ENCODE measurements around the gene TRIM52. TPM values are rescaled to one million over a fixed set of nuclear protein-coding genes. Genes with fewer than 3 reads are reported as not detected.
A peak's percentile ranks its signal among the peaks of the same experiment; 100 is the strongest.

TRIM52 gene
- polyA plus RNA-seq, 1 donor: 33.0 TPM

DNA sequence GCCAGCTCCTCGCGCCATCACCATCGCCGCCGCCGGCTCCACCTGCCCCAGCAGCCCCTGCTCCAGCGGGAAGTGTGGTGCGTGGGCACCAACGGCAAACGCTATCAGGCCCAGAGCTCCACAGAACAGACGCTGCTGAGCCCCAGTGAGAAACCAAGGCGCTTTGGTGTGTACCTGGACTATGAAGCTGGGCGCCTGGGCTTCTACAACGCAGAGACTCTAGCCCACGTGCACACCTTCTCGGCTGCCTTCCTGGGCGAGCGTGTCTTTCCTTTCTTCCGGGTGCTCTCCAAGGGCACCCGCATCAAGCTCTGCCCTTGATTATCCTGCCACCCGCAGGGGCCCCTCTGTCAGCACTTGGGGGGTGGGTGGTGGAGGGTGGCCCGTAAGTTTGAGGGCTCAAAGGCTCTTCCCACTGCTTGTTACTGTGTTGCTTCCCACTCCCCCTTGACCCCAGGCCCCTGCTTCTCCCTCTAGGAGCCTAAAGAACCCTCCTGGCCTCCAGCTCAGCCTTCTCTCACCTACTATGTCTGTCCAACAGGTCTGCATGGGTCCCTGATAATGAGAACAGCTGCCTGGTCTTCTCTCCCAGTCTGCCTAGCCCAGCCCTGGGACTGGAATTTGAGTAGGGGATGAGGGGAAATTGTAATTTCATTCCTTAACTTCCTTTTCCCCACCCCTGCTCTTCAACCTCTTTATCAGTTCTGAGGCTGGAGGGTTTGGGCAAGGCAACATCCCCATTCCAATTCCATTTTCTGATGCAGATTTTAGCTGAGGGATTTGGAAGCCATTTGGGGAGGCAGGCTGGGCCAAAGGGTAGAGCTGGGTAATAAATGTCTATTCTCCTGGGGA, 26.3 kb downstream of the TRIM52 start:
- no CpG with 5 or more reads among the region's 22 CpGs for WGBS (ENCODE audit: insufficient coverage, low lambda C conversion rate)
- peaks cover 89% of the 10 kb centered on the region for H3K36me3 ChIP-seq (ENCODE audit: control insufficient read depth, insufficient read depth, low read length)

DNA sequence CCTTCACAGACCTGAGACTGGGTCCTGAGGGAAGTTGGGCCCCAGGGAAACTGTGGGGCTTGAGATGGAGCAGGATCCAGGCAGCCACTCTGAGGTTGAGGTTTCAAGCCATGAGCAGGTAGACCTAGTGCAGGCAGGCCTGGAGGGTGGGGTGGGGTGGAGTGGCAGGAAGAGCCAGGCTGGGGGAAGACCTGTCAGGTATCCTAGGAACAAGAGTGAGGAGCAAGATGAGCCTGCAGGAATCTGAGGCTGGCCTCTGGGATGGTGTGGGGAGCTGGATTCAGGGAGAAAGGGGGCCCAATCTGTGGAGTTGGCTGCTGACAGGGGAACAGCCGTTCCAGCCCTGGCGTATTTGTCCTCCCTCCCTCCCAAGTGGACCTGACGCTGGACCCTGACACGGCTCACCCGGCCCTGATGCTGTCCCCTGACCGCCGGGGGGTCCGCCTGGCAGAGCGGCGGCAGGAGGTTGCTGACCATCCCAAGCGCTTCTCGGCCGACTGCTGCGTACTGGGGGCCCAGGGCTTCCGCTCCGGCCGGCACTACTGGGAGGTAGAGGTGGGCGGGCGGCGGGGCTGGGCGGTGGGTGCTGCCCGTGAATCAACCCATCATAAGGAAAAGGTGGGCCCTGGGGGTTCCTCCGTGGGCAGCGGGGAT, 27.0 kb downstream of the TRIM52 start:
- Histone ChIP-seq H3K4me1 (ENCODE audit: control insufficient read depth, insufficient read depth, low read length) (no peaks in the 10 kb centered on the region), H3K36me3 (ENCODE audit: control insufficient read depth, insufficient read depth, low read length) (peaks cover 81% of the 10 kb centered on the region), H3K27ac (ENCODE audit: low read length) (no peak overlapping the region), H3K27me3 (ENCODE audit: control insufficient read depth, insufficient read depth, low read length) (no peaks in the 10 kb centered on the region), H3K4me3 (ENCODE audit: low read length) (no peak overlapping the region), H3K9me3 (ENCODE audit: control insufficient read depth, low read depth, low read length) (no peaks in the 10 kb centered on the region)
- no CpG with 5 or more reads among the region's 24 CpGs for WGBS (ENCODE audit: insufficient coverage, low lambda C conversion rate)
- DNase-seq: no peak

More for the DNA sequence above, 26.3 kb downstream of the TRIM52 start:
- Histone ChIP-seq H3K27me3 (ENCODE audit: control insufficient read depth, insufficient read depth, low read length) (no peaks in the 10 kb centered on the region), H3K9me3 (ENCODE audit: control insufficient read depth, low read depth, low read length) (no peaks in the 10 kb centered on the region), H3K4me1 (ENCODE audit: control insufficient read depth, insufficient read depth, low read length) (no peaks in the 10 kb centered on the region), H3K4me3 (ENCODE audit: low read length) (no peak overlapping the region), H3K27ac (ENCODE audit: low read length) (no peak overlapping the region)
- no peak for DNase-seq

DNA sequence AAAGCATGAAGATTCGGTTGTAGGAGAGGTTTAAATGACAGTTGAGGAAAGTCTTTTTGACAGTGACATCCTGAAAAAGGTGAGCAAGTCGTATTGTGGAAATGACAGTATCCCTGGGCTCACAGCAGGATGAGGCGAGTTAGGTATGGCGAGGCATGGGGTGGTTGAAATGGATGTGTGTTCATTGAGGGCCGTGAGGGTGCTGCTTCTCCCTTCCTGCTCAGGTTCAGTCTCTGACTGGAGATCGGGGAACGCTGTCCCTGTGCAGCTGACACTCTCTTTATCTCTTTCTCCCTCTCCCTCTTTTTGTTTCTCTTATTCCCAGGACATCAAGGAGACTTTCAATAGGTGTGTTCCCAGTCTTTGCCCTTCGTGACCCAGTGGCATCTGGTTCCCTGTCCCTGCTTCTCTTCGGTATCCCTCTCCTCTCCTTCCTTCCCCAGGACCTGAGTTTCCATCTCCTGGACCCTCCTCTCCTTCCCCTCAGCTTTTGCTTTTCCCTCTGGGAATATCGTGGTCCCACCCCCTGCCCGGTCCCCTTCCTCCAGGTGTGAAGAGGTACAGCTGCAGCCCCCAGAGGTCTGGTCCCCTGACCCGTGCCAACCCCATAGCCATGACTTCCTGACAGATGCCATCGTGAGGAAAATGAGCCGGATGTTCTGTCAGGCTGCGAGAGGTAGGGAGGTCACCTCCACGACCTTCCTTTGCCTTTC, 27.7 kb downstream of the TRIM52 start:
- Histone ChIP-seq H3K27me3 (ENCODE audit: control insufficient read depth, insufficient read depth, low read length) (no peaks in the 10 kb centered on the region), H3K36me3 (ENCODE audit: control insufficient read depth, insufficient read depth, low read length) (peaks cover 75% of the 10 kb centered on the region)

DNA sequence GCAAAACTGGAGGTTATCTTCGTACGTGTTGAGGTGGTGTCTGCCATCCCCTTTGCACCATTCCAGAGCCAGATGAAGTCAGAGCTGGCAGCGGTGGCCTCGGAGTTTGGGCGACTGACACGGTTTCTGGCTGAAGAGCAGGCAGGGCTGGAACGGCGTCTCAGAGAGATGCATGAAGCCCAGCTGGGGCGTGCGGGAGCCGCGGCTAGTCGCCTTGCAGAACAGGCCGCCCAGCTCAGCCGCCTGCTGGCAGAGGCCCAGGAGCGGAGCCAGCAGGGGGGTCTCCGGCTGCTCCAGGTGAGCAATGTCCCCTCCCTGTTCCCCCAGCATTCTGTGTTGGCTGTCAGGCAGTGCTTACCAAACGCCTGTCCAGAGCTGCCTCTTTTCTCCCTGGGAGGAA, 28.4 kb downstream of the TRIM52 start:
- Histone ChIP-seq H3K27me3 (ENCODE audit: control insufficient read depth, insufficient read depth, low read length) (no peaks in the 10 kb centered on the region), H3K4me1 (ENCODE audit: control insufficient read depth, insufficient read depth, low read length) (no peaks in the 10 kb centered on the region), H3K36me3 (ENCODE audit: control insufficient read depth, insufficient read depth, low read length) (peaks cover 69% of the 10 kb centered on the region), H3K9me3 (ENCODE audit: control insufficient read depth, low read depth, low read length) (no peaks in the 10 kb centered on the region), H3K4me3 (ENCODE audit: low read length) (no peak overlapping the region), H3K27ac (ENCODE audit: low read length) (no peak overlapping the region)
- WGBS (ENCODE audit: insufficient coverage, low lambda C conversion rate): no CpG with 5 or more reads among the region's 18 CpGs
- DNase-seq: no peak

More for the DNA sequence above, 27.7 kb downstream of the TRIM52 start:
- Histone ChIP-seq H3K4me3 (ENCODE audit: low read length) (no peak overlapping the region), H3K27ac (ENCODE audit: low read length) (no peak overlapping the region), H3K4me1 (ENCODE audit: control insufficient read depth, insufficient read depth, low read length) (no peaks in the 10 kb centered on the region), H3K9me3 (ENCODE audit: control insufficient read depth, low read depth, low read length) (no peaks in the 10 kb centered on the region)
- no peak for DNase-seq
- 90% methylated on average over 4 of the region's 16 CpGs for WGBS (ENCODE audit: insufficient coverage, low lambda C conversion rate)

DNA sequence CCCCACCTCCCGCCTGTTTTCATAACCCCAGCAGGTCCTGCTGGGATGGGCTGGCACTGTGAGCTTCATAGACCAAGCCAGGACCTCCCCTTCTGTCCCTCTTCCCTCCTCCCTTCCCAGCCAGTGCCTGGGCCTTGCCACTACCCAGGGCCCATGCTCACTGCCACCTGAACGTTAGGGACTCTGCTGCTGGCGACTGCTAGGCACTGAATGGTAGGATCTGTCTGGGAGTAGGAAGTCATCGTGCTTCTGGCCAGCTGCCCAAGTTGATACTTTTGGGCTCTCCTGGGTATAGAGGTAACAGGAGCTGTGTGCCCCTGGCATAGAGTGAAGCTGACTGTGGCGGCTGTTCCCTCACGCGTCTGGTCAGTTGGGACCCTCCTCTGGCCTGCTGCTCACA, 29.5 kb downstream of the TRIM52 start:
- Histone ChIP-seq H3K9me3 (ENCODE audit: control insufficient read depth, low read depth, low read length) (no peaks in the 10 kb centered on the region), H3K27ac (ENCODE audit: low read length) (no peak overlapping the region), H3K4me3 (ENCODE audit: low read length) (no peak overlapping the region), H3K27me3 (ENCODE audit: control insufficient read depth, insufficient read depth, low read length) (no peaks in the 10 kb centered on the region), H3K36me3 (ENCODE audit: control insufficient read depth, insufficient read depth, low read length) (peaks cover 57% of the 10 kb centered on the region), H3K4me1 (ENCODE audit: control insufficient read depth, insufficient read depth, low read length) (no peaks in the 10 kb centered on the region)
- no peak for DNase-seq
- 100% methylated on average over 1 of the region's 7 CpGs for WGBS (ENCODE audit: insufficient coverage, low lambda C conversion rate)

DNA sequence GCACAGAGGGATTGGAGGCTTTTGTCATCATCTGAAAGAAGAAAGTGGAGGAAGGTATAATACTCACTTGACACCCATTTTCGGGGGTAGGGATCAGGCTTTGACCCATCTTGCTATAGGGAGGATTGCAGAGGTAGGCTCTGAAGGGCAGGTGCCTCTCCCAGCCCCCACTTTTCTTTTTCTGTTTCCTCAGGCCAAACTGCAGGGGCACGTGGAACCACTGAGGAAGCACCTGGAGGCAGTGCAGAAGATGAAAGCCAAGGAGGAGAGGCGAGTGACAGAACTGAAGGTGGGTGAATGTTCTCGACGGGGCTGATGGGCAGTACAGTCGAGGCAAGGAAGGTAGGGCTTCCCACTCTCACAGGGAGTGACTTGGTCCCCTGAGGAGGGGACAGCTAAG, 30.4 kb downstream of the TRIM52 start:
- H3K36me3 ChIP-seq (ENCODE audit: control insufficient read depth, insufficient read depth, low read length): peaks cover 48% of the 10 kb centered on the region
- H3K27ac ChIP-seq (ENCODE audit: low read length): no peak overlapping the region
- no peak overlapping the region for H3K4me3 ChIP-seq (ENCODE audit: low read length)
- no peaks in the 10 kb centered on the region for H3K4me1 ChIP-seq (ENCODE audit: control insufficient read depth, insufficient read depth, low read length)
- no CpG with 5 or more reads among the region's 6 CpGs for WGBS (ENCODE audit: insufficient coverage, low lambda C conversion rate)
- no peak for DNase-seq
- no peaks in the 10 kb centered on the region for H3K9me3 ChIP-seq (ENCODE audit: control insufficient read depth, low read depth, low read length)
- H3K27me3 ChIP-seq (ENCODE audit: control insufficient read depth, insufficient read depth, low read length): no peaks in the 10 kb centered on the region

DNA sequence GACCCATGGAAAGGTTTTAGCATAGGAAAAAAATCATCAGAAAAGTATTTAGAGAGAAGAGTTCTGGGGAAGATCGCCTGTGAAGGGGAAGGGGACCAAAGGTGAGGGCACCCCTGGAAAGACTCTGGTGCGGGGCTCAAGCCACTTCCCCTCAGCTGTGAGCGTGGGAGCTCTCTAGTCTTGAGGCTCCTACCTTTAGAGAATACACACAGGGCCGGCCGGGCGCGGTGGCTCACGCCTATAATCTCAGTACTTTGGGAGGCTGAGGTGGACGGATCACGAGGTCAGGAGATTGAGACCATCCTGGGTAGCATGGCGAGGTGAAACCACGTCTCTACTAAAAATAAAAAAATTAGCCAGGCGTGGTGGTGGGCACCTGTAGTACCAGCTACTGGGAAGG, 30.9 kb downstream of the TRIM52 start:
- Histone ChIP-seq H3K4me1 (ENCODE audit: control insufficient read depth, insufficient read depth, low read length) (no peaks in the 10 kb centered on the region), H3K36me3 (ENCODE audit: control insufficient read depth, insufficient read depth, low read length) (peaks cover 43% of the 10 kb centered on the region), H3K4me3 (ENCODE audit: low read length) (no peak overlapping the region), H3K9me3 (ENCODE audit: control insufficient read depth, low read depth, low read length) (no peaks in the 10 kb centered on the region), H3K27ac (ENCODE audit: low read length) (no peak overlapping the region), H3K27me3 (ENCODE audit: control insufficient read depth, insufficient read depth, low read length) (no peaks in the 10 kb centered on the region)
- WGBS (ENCODE audit: insufficient coverage, low lambda C conversion rate): no CpG with 5 or more reads among the region's 13 CpGs
- no peak for DNase-seq

DNA sequence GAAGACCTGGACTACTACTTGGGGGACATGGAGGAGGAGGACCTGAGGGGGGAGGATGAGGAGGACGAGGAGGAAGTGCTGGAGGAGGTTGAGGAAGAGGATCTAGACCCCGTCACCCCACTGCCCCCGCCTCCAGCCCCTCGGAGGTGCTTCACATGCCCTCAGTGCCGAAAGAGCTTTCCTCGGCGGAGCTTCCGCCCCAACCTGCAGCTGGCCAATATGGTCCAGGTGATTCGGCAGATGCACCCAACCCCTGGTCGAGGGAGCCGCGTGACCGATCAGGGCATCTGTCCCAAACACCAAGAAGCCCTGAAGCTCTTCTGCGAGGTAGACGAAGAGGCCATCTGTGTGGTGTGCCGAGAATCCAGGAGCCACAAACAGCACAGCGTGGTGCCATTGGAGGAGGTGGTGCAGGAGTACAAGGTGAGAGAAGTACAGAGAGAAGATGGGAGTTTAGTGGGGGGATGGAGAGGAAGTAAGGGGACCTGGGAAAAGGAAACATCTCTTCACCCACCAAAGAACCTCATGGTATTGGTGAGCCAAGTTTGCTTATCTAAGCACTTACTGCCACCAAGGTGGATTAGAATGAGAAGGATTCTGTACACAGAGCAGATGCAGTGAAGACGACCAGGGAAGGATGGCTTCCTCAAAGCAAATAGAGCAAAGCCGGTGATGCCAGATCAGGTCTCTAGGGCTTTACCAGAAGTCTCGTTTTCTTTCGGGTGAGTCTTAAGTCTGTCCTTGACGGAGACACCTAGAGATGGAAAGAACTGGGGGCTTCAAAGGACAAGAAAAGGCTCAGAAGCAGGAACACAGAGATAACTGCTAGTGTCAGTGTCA, 36.3 kb downstream of the TRIM52 start:
- Histone ChIP-seq H3K36me3 (ENCODE audit: control insufficient read depth, insufficient read depth, low read length) (no peaks in the 10 kb centered on the region), H3K4me1 (ENCODE audit: control insufficient read depth, insufficient read depth, low read length) (no peaks in the 10 kb centered on the region), H3K27ac (ENCODE audit: low read length) (no peak overlapping the region), H3K4me3 (ENCODE audit: low read length) (peak overlapping the region; percentile 83), H3K9me3 (ENCODE audit: control insufficient read depth, low read depth, low read length) (peaks cover 5% of the 10 kb centered on the region), H3K27me3 (ENCODE audit: control insufficient read depth, insufficient read depth, low read length) (peaks cover 12% of the 10 kb centered on the region)
- no peak for DNase-seq
- WGBS (ENCODE audit: insufficient coverage, low lambda C conversion rate): no CpG with 5 or more reads among the region's 22 CpGs

DNA sequence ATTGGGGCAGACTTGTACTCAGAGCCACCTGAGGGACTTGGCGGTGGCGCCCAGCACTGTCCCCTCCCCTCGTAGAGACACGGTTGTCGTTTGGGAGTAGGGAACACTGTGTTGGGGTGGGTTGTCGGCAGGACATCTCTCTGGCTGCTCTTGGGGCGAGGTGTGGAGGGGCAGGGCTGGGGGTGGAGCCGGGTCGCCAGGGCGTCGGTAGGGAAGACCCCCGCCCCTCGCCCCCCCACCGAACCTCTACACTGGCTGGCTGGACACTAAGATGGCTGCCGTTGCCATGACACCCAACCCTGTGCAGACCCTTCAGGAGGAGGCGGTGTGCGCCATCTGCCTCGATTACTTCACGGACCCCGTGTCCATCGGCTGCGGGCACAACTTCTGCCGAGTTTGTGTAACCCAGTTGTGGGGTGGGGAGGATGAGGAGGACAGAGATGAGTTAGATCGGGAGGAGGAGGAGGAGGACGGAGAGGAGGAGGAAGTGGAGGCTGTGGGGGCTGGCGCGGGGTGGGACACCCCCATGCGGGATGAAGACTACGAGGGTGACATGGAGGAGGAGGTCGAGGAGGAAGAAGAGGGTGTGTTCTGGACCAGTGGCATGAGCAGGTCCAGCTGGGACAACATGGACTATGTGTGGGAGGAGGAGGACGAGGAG, 37.1 kb downstream of the TRIM52 start:
- no CpG with 5 or more reads among the region's 31 CpGs for WGBS (ENCODE audit: insufficient coverage, low lambda C conversion rate)

More for the DNA sequence above, 37.1 kb downstream of the TRIM52 start:
- Histone ChIP-seq H3K27me3 (ENCODE audit: control insufficient read depth, insufficient read depth, low read length) (peaks cover 17% of the 10 kb centered on the region), H3K4me1 (ENCODE audit: control insufficient read depth, insufficient read depth, low read length) (peaks cover 3% of the 10 kb centered on the region), H3K36me3 (ENCODE audit: control insufficient read depth, insufficient read depth, low read length) (no peaks in the 10 kb centered on the region), H3K4me3 (ENCODE audit: low read length) (peak overlapping the region; percentile 83), H3K27ac (ENCODE audit: low read length) (peak overlapping the region; percentile 92), H3K9me3 (ENCODE audit: control insufficient read depth, low read depth, low read length) (peaks cover 8% of the 10 kb centered on the region)
- no peak for DNase-seq

All from large intestine (tissue), 3 donors.